HepG2 (cell line): ENCODE data around the gene CHD9NB.

ENCODE experiments used
- EZH2 ChIP-seq: conservative IDR thresholded peaks from 2 replicates; pipeline ENCODE4 v1.6.1; 2012; ENCODE audit warnings: mild to moderate bottlenecking, low read depth, low read length, moderate library complexity
- KDM1A ChIP-seq: IDR thresholded peaks from 2 replicates; pipeline ENCODE4 v1.6.1; 2016; ENCODE audit warnings: missing compliant biosample characterization
- MAFK ChIP-seq, 2 experiments: IDR thresholded peaks in 1 of 2; conservative IDR thresholded peaks in 1 of 2; 2 replicates each; pipeline ENCODE4 v1.6.1; 2011; ENCODE audit warnings: improper control_type of control experiment in 2 of 2, low read length in 2 of 2
- MAZ ChIP-seq, 2 experiments: sonication (generic) in 1 of 2; formaldehyde crosslinking in 1 of 2; IDR thresholded peaks; 2 replicates each; pipeline versions ENCODE4 v1.5.0 to v1.6.1; 2012 to 2020; ENCODE audit warnings: low read depth in 2 of 2, mild to moderate bottlenecking in 2 of 2, borderline replicate concordance in 1 of 2, improper control_type of control experiment in 1 of 2, low read length in 1 of 2, missing genetic modification reagents in 1 of 2, moderate library complexity in 1 of 2
- POLR2A ChIP-seq, 2 experiments: IDR thresholded peaks; 2 replicates each; pipeline ENCODE4 v1.6.1; 2011; ENCODE audit warnings: low read depth in 2 of 2, low read length in 2 of 2, mild to moderate bottlenecking in 1 of 2, moderate library complexity in 1 of 2; ENCODE audit not compliant: insufficient read depth in 1 of 2
- SP1 ChIP-seq, 2 experiments: fragments of 450-650 bp in 1 of 2; sonication (generic) in 1 of 2; formaldehyde crosslinking in 1 of 2; IDR thresholded peaks; 2 replicates each; pipeline versions ENCODE4 v1.4.0 to v1.6.1; 2016 to 2020; ENCODE audit warnings: missing genetic modification reagents in 1 of 2
- YY1 ChIP-seq: IDR thresholded peaks from 2 replicates; pipeline ENCODE4 v1.6.1; 2011; ENCODE audit warnings: low read length, low read depth, moderate library complexity, mild to moderate bottlenecking; ENCODE audit not compliant: insufficient read depth, insufficient replicate concordance
- ZFYVE20 ChIP-seq: sonication (generic); formaldehyde crosslinking; IDR thresholded peaks from 2 replicates; pipeline ENCODE4 v1.8.0; 2023; ENCODE audit warnings: low read depth, mild to moderate bottlenecking, moderate library complexity, missing genetic modification reagents, borderline replicate concordance
- TF ChIP-seq, protein P1 (sequence below): IDR thresholded peaks from 2 replicates; pipeline ENCODE4 v1.6.1; 2012; ENCODE audit warnings: low read depth, low read length, improper control_type of control experiment
- TF ChIP-seq, protein P2 (sequence below): sonication (generic); formaldehyde crosslinking; IDR thresholded peaks from 2 replicates; pipeline ENCODE4 v1.8.1; 2022; ENCODE audit warnings: low read depth, mild to moderate bottlenecking, missing genetic modification reagents
- TF ChIP-seq, protein P3 (sequence below), 2 experiments: sonication (generic) in 1 of 2; formaldehyde crosslinking in 1 of 2; IDR thresholded peaks; 2 replicates each; pipeline versions ENCODE4 v1.5.1 to v1.6.1; 2011 to 2020; ENCODE audit warnings: borderline replicate concordance in 1 of 2, low read depth in 1 of 2, low read length in 1 of 2, mild to moderate bottlenecking in 1 of 2, missing genetic modification reagents in 1 of 2, moderate library complexity in 1 of 2
- TF ChIP-seq, protein P4 (sequence below): sonication (generic); formaldehyde crosslinking; IDR thresholded peaks from 2 replicates; pipeline ENCODE4 v1.5.1; 2020; ENCODE audit warnings: mild to moderate bottlenecking, missing genetic modification reagents, moderate library complexity
- TF ChIP-seq, protein P5 (sequence below): sonication (generic); formaldehyde crosslinking; IDR thresholded peaks from 2 replicates; pipeline ENCODE4 v1.8.1; 2023; ENCODE audit warnings: missing genetic modification reagents, inconsistent platforms, borderline replicate concordance

DNA sequence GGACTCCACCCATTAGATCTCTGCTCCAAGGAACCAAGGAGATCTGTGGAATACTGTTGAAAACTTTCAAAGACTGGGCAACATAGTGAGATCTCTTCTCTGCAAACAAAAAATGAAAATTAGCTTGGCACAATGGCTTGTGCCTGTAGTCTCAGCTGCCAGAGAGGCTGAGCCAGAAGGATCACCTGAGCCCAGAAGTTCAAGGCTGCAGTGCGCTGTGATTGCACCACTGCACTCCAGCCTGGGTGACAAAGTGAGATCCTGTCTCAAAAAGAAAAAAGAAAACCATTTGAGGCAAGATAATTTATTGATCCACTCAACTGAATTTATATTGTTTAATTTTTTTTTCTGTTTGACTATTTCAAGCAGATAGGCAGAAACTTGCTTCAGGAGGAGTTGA is 54.8 kb downstream of the CHD9NB start:
- no peak for TF ChIP-seq EZH2
- TF ChIP-seq, protein P1, sequence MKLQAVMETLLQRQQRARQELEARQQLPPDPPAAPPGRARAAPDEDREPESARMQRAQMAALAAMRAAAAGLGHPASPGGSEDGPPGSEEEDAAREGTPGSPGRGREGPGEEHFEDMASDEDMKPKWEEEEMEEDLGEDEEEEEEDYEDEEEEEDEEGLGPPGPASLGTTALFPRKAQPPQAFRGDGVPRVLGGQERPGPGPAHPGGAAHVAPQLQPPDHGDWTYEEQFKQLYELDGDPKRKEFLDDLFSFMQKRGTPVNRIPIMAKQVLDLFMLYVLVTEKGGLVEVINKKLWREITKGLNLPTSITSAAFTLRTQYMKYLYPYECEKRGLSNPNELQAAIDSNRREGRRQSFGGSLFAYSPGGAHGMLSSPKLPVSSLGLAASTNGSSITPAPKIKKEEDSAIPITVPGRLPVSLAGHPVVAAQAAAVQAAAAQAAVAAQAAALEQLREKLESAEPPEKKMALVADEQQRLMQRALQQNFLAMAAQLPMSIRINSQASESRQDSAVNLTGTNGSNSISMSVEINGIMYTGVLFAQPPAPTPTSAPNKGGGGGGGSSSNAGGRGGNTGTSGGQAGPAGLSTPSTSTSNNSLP = no peak
- TF ChIP-seq, protein P2, sequence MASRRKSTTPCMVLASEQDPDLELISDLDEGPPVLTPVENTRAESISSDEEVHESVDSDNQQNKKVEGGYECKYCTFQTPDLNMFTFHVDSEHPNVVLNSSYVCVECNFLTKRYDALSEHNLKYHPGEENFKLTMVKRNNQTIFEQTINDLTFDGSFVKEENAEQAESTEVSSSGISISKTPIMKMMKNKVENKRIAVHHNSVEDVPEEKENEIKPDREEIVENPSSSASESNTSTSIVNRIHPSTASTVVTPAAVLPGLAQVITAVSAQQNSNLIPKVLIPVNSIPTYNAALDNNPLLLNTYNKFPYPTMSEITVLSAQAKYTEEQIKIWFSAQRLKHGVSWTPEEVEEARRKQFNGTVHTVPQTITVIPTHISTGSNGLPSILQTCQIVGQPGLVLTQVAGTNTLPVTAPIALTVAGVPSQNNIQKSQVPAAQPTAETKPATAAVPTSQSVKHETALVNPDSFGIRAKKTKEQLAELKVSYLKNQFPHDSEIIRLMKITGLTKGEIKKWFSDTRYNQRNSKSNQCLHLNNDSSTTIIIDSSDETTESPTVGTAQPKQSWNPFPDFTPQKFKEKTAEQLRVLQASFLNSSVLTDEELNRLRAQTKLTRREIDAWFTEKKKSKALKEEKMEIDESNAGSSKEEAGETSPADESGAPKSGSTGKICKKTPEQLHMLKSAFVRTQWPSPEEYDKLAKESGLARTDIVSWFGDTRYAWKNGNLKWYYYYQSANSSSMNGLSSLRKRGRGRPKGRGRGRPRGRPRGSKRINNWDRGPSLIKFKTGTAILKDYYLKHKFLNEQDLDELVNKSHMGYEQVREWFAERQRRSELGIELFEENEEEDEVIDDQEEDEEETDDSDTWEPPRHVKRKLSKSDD = no peak
- no peak for TF ChIP-seq ZFYVE20 (CRISPR knock-in tag)
- no peak for TF ChIP-seq MAFK (conservative IDR thresholded peaks at IDR 0.05 in 1 of 2, IDR thresholded peaks at IDR 0.05 in 1 of 2; ENCODE audit: low read length in 2 of 2)
- TF ChIP-seq KDM1A = no peak
- TF ChIP-seq, protein P3, sequence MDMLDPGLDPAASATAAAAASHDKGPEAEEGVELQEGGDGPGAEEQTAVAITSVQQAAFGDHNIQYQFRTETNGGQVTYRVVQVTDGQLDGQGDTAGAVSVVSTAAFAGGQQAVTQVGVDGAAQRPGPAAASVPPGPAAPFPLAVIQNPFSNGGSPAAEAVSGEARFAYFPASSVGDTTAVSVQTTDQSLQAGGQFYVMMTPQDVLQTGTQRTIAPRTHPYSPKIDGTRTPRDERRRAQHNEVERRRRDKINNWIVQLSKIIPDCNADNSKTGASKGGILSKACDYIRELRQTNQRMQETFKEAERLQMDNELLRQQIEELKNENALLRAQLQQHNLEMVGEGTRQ (IDR thresholded peaks at IDR 0.05; ENCODE audit: low read depth, low read length) = no peak
- TF ChIP-seq, protein P3 (CRISPR knock-in tag; IDR thresholded peaks at IDR 0.05; ENCODE audit: borderline replicate concordance) = no peak
- TF ChIP-seq SP1 (IDR thresholded peaks at IDR 0.05) = no peak
- no peak for TF ChIP-seq SP1 (CRISPR knock-in tag; IDR thresholded peaks at IDR 0.05)
- TF ChIP-seq MAZ (IDR thresholded peaks at IDR 0.05; ENCODE audit: borderline replicate concordance, low read depth, low read length) = no peak
- TF ChIP-seq MAZ (CRISPR knock-in tag; IDR thresholded peaks at IDR 0.05; ENCODE audit: low read depth) = no peak
- TF ChIP-seq, protein P4, sequence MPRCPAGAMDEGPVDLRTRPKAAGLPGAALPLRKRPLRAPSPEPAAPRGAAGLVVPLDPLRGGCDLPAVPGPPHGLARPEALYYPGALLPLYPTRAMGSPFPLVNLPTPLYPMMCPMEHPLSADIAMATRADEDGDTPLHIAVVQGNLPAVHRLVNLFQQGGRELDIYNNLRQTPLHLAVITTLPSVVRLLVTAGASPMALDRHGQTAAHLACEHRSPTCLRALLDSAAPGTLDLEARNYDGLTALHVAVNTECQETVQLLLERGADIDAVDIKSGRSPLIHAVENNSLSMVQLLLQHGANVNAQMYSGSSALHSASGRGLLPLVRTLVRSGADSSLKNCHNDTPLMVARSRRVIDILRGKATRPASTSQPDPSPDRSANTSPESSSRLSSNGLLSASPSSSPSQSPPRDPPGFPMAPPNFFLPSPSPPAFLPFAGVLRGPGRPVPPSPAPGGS (CRISPR knock-in tag) = no peak
- TF ChIP-seq POLR2A (IDR thresholded peaks at IDR 0.05; ENCODE audit: insufficient read depth in 1 of 2, low read depth in 2 of 2, low read length in 2 of 2) = no peak
- TF ChIP-seq, protein P5, sequence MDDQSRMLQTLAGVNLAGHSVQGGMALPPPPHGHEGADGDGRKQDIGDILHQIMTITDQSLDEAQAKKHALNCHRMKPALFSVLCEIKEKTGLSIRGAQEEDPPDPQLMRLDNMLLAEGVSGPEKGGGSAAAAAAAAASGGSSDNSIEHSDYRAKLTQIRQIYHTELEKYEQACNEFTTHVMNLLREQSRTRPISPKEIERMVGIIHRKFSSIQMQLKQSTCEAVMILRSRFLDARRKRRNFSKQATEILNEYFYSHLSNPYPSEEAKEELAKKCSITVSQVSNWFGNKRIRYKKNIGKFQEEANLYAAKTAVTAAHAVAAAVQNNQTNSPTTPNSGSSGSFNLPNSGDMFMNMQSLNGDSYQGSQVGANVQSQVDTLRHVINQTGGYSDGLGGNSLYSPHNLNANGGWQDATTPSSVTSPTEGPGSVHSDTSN = no peak
- TF ChIP-seq YY1 = no peak
